SK-N-MC (cell line): ENCODE data around the gene ERF.

Source experiments
- EZH2 ChIP-seq: fragments of 200-600 bp; sonication (generic); IDR thresholded peaks from one replicate; pipeline ENCODE4 v1.6.1; 2017; ENCODE audit warnings: antibody characterized with exemption
- FOXP2 ChIP-seq: optimal IDR thresholded peaks from 2 replicates; pipeline ENCODE3; 2011; ENCODE audit warnings: mild to moderate bottlenecking, moderate library complexity; ENCODE audit not compliant: insufficient read depth; ENCODE audit errors: extremely low read length, control extremely low read depth
- POLR2AphosphoS5 ChIP-seq: IDR thresholded peaks from 2 replicates; pipeline ENCODE4 v1.6.1; 2012; ENCODE audit warnings: mild to moderate bottlenecking, low read depth, low read length, borderline replicate concordance

DNA sequence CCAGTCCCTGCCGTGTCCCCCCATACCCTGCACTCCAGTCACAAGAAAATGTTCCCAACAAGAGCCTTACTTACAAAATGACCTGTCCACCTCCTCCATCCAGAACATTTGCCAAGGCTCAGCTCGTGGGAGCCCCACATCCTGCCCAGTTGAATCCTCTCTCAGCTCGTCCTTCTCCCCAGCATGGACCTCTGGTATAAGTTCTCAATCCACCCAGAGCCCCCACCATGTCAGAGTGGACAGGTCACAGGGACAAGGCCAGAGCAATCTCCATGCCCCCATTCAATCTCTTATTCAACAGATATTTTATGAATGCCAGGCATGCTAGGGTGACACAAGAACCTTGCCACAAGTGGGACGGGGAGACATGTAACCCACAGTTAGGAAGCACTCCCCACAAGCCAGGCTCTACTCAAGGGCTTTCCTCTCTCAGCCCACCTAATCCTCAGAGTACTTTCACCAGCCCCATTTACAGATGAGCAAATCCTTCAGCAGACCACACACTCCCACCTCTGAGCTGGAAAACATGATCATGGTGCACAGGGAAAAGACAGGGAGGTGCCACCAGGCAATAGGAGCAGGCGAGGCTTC, 52.5 kb downstream of the ERF start:
- TF ChIP-seq POLR2AphosphoS5 (no peak), EZH2 (no peak), FOXP2 (no peak)
